B cell (primary cell): ENCODE data around the gene TFF3. TPM values are rescaled to one million over a fixed set of nuclear protein-coding genes. Genes with fewer than 3 reads are reported as not detected.

Source experiments
- ATAC-seq: fragments of 200-7000 bp; cut with Tn5 transposase; one replicate; pipeline ENCODE4 v1.10.0; 2021; ENCODE audit warnings: low read depth, mild to moderate bottlenecking, moderate number of reproducible peaks, moderate library complexity
- CTCF ChIA-PET: fragments of 350-600 bp; sonication (Branson Sonifier 250); formaldehyde crosslinking; loops from one replicate; lab custom pipeline; 2021; ENCODE audit warnings: antibody characterized with exemption, inconsistent platforms; lab: Charles Lee
- POLR2A ChIA-PET: fragments of 350-600 bp; sonication (Branson Sonifier 250); formaldehyde crosslinking; loops from one replicate; lab custom pipeline; 2021; ENCODE audit warnings: antibody characterized with exemption; lab: Charles Lee
- DNase-seq: peaks from one replicate; pipeline ENCODE4 v3.0.0; 2013
- H2AFZ ChIP-seq: 2 replicates; pipeline ENCODE4 v1.6.1; 2012; ENCODE audit warnings: mild to moderate bottlenecking, low read depth, low read length; ENCODE audit not compliant: insufficient read depth, poor library complexity, severe bottlenecking
- H3K27ac ChIP-seq, 2 donors: 1 replicate in 1 of 2; 2 replicates in 1 of 2; pipeline ENCODE4 v1.5.1; 2012 to 2013; ENCODE audit warnings: low read length in 2 of 2, mild to moderate bottlenecking in 2 of 2, moderate library complexity in 1 of 2
- H3K27me3 ChIP-seq, 4 experiments: fragments of 200-600 bp in 1 of 4; sonication (generic) in 1 of 4; replicated peaks in 1 of 4; 1 replicate in 2 of 4; 2 replicates in 2 of 4; pipeline versions ENCODE4 v1.6.1 to v1.7.0; 2013 to 2016; ENCODE audit warnings: low read length in 3 of 4, mild to moderate bottlenecking in 2 of 4, mixed read lengths in 1 of 4, moderate library complexity in 1 of 4; ENCODE audit not compliant: insufficient read depth in 4 of 4, control insufficient read depth in 3 of 4; ENCODE audit errors: control extremely low read depth in 1 of 4
- H3K36me3 ChIP-seq, 2 experiments: replicated peaks in 1 of 2; 1 replicate in 1 of 2; 2 replicates in 1 of 2; pipeline versions ENCODE4 v1.6.1 to v1.7.1; 2013; ENCODE audit warnings: low read length in 1 of 2; ENCODE audit not compliant: insufficient read depth in 2 of 2, control insufficient read depth in 1 of 2; ENCODE audit errors: control extremely low read depth in 1 of 2, extremely low read depth in 1 of 2
- H3K4me1 ChIP-seq, 2 donors: fragments of 200-600 bp in 1 of 2; sonication (generic) in 1 of 2; 1 replicate in 1 of 2; 2 replicates in 1 of 2; pipeline versions ENCODE4 v1.5.1 to v1.6.1; 2013 to 2017; ENCODE audit warnings: low read length in 2 of 2; ENCODE audit not compliant: control insufficient read depth in 2 of 2, insufficient read depth in 2 of 2
- H3K4me2 ChIP-seq: replicated peaks from 2 replicates; pipeline ENCODE3; 2012; ENCODE audit warnings: mild to moderate bottlenecking, low read depth, low read length; ENCODE audit not compliant: poor library complexity, severe bottlenecking
- H3K4me3 ChIP-seq, 5 experiments: fragments of 200-600 bp in 1 of 5; sonication (generic) in 1 of 5; 1 replicate in 3 of 5; 2 replicates in 2 of 5; pipeline versions ENCODE4 v1.5.1 to v1.7.0; 2011 to 2016; ENCODE audit warnings: low read length in 4 of 5, mild to moderate bottlenecking in 4 of 5, low read depth in 2 of 5, control low read depth in 1 of 5, moderate library complexity in 1 of 5; ENCODE audit not compliant: insufficient read depth in 1 of 5; ENCODE audit errors: control extremely low read depth in 1 of 5, extremely low read depth in 1 of 5
- H3K79me2 ChIP-seq: fragments of 200-600 bp; sonication (generic); one replicate; pipeline ENCODE4 v1.6.0; 2016; ENCODE audit warnings: low read length; ENCODE audit not compliant: control insufficient read depth, insufficient read depth
- H3K9ac ChIP-seq: fragments of 200-600 bp; sonication (generic); 2 replicates; pipeline ENCODE4 v1.6.1; 2017; ENCODE audit warnings: mild to moderate bottlenecking, low read length, moderate library complexity
- H3K9me3 ChIP-seq, 3 donors: one replicate each; pipeline versions ENCODE4 v1.6.1 to v1.7.1; 2013; ENCODE audit warnings: low read length in 2 of 3; ENCODE audit not compliant: control insufficient read depth in 2 of 3, insufficient read depth in 1 of 3; ENCODE audit errors: control extremely low read depth in 1 of 3
- H4K20me1 ChIP-seq: 2 replicates; pipeline ENCODE4 v1.6.0; 2012; ENCODE audit warnings: mild to moderate bottlenecking, low read length; ENCODE audit not compliant: insufficient read depth, control insufficient read depth, poor library complexity, severe bottlenecking
- H3K27ac Mint-ChIP-seq: one replicate; pipeline ENCODE4 v1.8.0; 2021; ENCODE audit warnings: mixed read lengths
- H3K27me3 Mint-ChIP-seq: one replicate; pipeline ENCODE4 v1.8.0; 2021; ENCODE audit warnings: mixed read lengths
- H3K4me1 Mint-ChIP-seq: one replicate; pipeline ENCODE4 v1.8.0; 2021; ENCODE audit warnings: mixed read lengths
- H3K4me3 Mint-ChIP-seq: one replicate; pipeline ENCODE4 v1.8.0; 2021; ENCODE audit warnings: mixed read lengths
- H3K9me3 Mint-ChIP-seq: one replicate; pipeline ENCODE4 v1.8.0; 2022; ENCODE audit warnings: mixed read lengths; ENCODE audit not compliant: insufficient read depth
- EZH2 ChIP-seq: IDR thresholded peaks from 2 replicates; pipeline ENCODE4 v1.6.1; 2012; ENCODE audit warnings: borderline replicate concordance, low read depth, mild to moderate bottlenecking, moderate library complexity, low read length; ENCODE audit not compliant: insufficient read depth, poor library complexity, severe bottlenecking
- WGBS: methylation state at CpG from one replicate; pipeline ENCODE4 v1.1.5; 2013; ENCODE audit warnings: missing lambda C conversion rate; ENCODE audit not compliant: insufficient coverage; 5-methylcytosine and 5-hydroxymethylcytosine counted together
- intact Hi-C: fragments of 100-400 bp; cut with micrococcal nuclease; formaldehyde crosslinking; loops from one replicate; pipeline ENCODE4 v1.10.0; 2022
- polyA plus RNA-seq: library from polyadenylated mRNA; depleted of rRNA; stranded (reverse); fragments of >200 nt; gene quantifications from 2 replicates; pipeline ENCODE4 v1.2.3, GENCODE V29; 2012
- total RNA-seq, 2 donors: library from RNA; stranded (reverse); fragments of 120-200 nt in 1 of 2; gene quantifications; 1 replicate in 1 of 2; 2 replicates in 1 of 2; pipeline versions ENCODE4 v1.2.3 to v1.2.4, GENCODE V29; 2013 to 2022
- TF ChIP-seq, protein P1 (sequence below): fragments of 200-600 bp; IDR thresholded peaks from one replicate; pipeline ENCODE4 v1.8.0; 2022; ENCODE audit warnings: antibody characterized with exemption, mild to moderate bottlenecking

Gene TFF3
- total and polyA plus RNA-seq, 2 donors (not counting 1 experiment from before 2014, with no cell fraction given) = not detected

GRCh38 chr21:42343556-42343955 is 28.3 kb upstream of the TFF3 start:
- H3K4me3 ChIP-seq = no peak overlapping the region
- ATAC-seq (no peak), DNase-seq (no peak)
- no peak overlapping the region for H3K9ac ChIP-seq
- H4K20me1 ChIP-seq = no peaks in the 10 kb centered on the region
- no peak overlapping the region for H3K27ac Mint-ChIP-seq
- H2AFZ ChIP-seq = no peak overlapping the region
- 81% methylated on average over 6 of the region's 6 CpGs for WGBS
- no peaks in the 10 kb centered on the region for H3K4me1 Mint-ChIP-seq
- ChIA-PET POLR2A (no interaction called here), CTCF (no interaction called here)
- H3K4me1 ChIP-seq = no peaks in the 10 kb centered on the region
- no peak overlapping the region for H3K27ac ChIP-seq
- intact Hi-C loops = no loop called here
- H3K27me3 Mint-ChIP-seq = no peaks in the 10 kb centered on the region
- no peak overlapping the region for H3K4me2 ChIP-seq
- H3K79me2 ChIP-seq = no peaks in the 10 kb centered on the region
- H3K36me3 ChIP-seq = no peaks in the 10 kb centered on the region
- TF ChIP-seq EZH2 = no peak
- TF ChIP-seq, protein P1, sequence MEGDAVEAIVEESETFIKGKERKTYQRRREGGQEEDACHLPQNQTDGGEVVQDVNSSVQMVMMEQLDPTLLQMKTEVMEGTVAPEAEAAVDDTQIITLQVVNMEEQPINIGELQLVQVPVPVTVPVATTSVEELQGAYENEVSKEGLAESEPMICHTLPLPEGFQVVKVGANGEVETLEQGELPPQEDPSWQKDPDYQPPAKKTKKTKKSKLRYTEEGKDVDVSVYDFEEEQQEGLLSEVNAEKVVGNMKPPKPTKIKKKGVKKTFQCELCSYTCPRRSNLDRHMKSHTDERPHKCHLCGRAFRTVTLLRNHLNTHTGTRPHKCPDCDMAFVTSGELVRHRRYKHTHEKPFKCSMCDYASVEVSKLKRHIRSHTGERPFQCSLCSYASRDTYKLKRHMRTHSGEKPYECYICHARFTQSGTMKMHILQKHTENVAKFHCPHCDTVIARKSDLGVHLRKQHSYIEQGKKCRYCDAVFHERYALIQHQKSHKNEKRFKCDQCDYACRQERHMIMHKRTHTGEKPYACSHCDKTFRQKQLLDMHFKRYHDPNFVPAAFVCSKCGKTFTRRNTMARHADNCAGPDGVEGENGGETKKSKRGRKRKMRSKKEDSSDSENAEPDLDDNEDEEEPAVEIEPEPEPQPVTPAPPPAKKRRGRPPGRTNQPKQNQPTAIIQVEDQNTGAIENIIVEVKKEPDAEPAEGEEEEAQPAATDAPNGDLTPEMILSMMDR = no peak
- H3K9me3 Mint-ChIP-seq = no peaks in the 10 kb centered on the region
- H3K9me3 ChIP-seq = no peaks in the 10 kb centered on the region
- H3K4me3 Mint-ChIP-seq = no peak overlapping the region
- H3K27me3 ChIP-seq = peaks cover 0 to 3% (median 1%) of the 10 kb centered on the region in 4 experiments

DNA sequence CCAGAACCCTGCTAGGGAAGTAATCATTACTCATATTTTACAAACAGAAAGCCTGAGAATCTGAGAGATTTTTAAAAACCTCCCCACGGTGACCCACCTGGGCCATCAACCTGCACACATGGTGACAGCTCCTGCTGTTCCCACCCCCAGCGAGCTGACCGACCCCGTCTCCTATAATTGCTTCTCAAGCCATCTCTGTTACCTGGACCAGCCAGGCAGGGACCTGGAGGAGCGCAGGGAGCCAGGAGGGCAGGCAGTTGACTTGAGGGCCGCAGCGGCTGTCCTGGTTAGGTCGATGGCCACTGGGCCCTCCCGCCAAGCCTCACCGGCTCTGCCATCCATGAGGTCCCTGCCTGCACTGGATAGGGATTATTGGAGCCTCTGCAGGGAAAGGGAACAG is 27.9 kb upstream of the TFF3 start:
- no peak overlapping the region for H3K4me2 ChIP-seq
- H4K20me1 ChIP-seq = no peaks in the 10 kb centered on the region
- no peaks in the 10 kb centered on the region for H3K36me3 ChIP-seq
- 91% methylated on average over 10 of the region's 10 CpGs for WGBS
- no peak for ATAC-seq
- H3K4me3 Mint-ChIP-seq = no peak overlapping the region
- H3K27me3 Mint-ChIP-seq = no peaks in the 10 kb centered on the region
- no peak for DNase-seq
- no peak overlapping the region for H3K4me3 ChIP-seq
- intact Hi-C loops = no loop called here
- H3K9me3 ChIP-seq = no peaks in the 10 kb centered on the region
- no peak overlapping the region for H3K27ac ChIP-seq
- no peak overlapping the region for H3K27ac Mint-ChIP-seq
- no peaks in the 10 kb centered on the region for H3K9me3 Mint-ChIP-seq
- ChIA-PET CTCF (no interaction called here), POLR2A (no interaction called here)
- H3K27me3 ChIP-seq = peaks cover 0 to 3% (median 0%) of the 10 kb centered on the region in 4 experiments
- peaks cover 2% of the 10 kb centered on the region in 2 donors for H3K4me1 ChIP-seq
- H2AFZ ChIP-seq = no peak overlapping the region
- no peaks in the 10 kb centered on the region for H3K79me2 ChIP-seq
- TF ChIP-seq, protein P1 = no peak
- no peak for TF ChIP-seq EZH2
- peaks cover under 1% of the 10 kb centered on the region for H3K4me1 Mint-ChIP-seq
- H3K9ac ChIP-seq = no peak overlapping the region
